ENCODE measurements around the gene NOS1. TPM values are rescaled to one million over a fixed set of nuclear protein-coding genes. Genes with fewer than 3 reads are reported as not detected.

The NOS1 gene
- total RNA-seq, 1 experiment from 2014 or later, result 25.2 TPM

DNA sequence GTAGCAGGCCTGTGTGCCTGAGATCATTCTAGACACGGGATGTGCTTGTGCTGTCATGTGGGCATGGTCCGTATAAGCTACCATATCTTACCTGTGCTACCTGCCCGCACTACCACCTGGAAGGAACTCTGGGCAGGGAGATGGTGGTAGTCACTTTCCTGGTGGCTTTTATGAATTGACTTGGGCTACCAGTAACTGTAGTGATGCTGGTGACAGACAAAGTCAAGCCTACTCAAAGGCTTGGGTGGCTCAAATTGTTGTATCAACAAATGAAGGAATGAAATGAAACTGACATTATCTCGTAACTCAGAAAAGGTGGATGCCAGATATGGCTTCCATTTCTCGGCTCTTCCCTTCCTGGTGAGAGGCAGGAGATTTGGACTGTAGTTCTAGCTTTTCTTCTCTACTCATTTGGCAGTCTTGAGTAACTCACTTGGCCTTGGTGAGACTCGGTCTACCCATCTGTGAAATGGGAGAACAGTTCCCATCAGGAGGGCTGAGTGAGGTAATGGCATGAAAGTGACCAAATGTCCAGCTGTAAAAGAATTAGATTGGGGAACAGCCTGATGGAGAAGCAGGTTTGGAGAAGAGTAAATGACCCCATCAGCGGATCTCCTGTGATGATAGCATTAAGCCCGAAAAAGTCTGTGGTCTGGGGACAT lies 81.3 kb downstream of the NOS1 start:
- Histone ChIP-seq H3K27ac (ENCODE audit: low read depth, low read length, poor library complexity, severe bottlenecking) (no peak overlapping the region), H3K4me1 (ENCODE audit: insufficient read depth, low read length, poor library complexity, severe bottlenecking) (no peaks in the 10 kb centered on the region), H3K27me3 (replicated peaks; ENCODE audit: insufficient read depth, low read depth, low read length, poor library complexity) (no peaks in the 10 kb centered on the region), H3K36me3 (ENCODE audit: insufficient read depth, low read length, poor library complexity, severe bottlenecking) (peaks cover 11% of the 10 kb centered on the region), H3K4me3 (ENCODE audit: low read depth, low read length, poor library complexity, severe bottlenecking) (no peak overlapping the region), H3K9me3 (ENCODE audit: low read depth, low read length, poor library complexity, severe bottlenecking) (no peaks in the 10 kb centered on the region)
- BruUV-seq (replicated peaks), result no TSS peak
- TF ChIP-seq, protein P1, sequence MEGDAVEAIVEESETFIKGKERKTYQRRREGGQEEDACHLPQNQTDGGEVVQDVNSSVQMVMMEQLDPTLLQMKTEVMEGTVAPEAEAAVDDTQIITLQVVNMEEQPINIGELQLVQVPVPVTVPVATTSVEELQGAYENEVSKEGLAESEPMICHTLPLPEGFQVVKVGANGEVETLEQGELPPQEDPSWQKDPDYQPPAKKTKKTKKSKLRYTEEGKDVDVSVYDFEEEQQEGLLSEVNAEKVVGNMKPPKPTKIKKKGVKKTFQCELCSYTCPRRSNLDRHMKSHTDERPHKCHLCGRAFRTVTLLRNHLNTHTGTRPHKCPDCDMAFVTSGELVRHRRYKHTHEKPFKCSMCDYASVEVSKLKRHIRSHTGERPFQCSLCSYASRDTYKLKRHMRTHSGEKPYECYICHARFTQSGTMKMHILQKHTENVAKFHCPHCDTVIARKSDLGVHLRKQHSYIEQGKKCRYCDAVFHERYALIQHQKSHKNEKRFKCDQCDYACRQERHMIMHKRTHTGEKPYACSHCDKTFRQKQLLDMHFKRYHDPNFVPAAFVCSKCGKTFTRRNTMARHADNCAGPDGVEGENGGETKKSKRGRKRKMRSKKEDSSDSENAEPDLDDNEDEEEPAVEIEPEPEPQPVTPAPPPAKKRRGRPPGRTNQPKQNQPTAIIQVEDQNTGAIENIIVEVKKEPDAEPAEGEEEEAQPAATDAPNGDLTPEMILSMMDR (conservative IDR thresholded peaks at IDR 0.05; ENCODE audit: low read depth, low read length), result no peak
- TF ChIP-seq EZH2 (IDR thresholded peaks at IDR 0.05; ENCODE audit: borderline replicate concordance, low read depth, low read length, poor library complexity, severe bottlenecking), result no peak
- ChIA-PET CTCF (no interaction called here), POLR2A (ENCODE audit: low non-redundant PET) (no interaction called here)
- intact Hi-C loops (cut with micrococcal nuclease; ENCODE audit: unreplicated experiment), result no loop called here
- DNase-seq (ENCODE audit: low spot score), result no peak

DNA sequence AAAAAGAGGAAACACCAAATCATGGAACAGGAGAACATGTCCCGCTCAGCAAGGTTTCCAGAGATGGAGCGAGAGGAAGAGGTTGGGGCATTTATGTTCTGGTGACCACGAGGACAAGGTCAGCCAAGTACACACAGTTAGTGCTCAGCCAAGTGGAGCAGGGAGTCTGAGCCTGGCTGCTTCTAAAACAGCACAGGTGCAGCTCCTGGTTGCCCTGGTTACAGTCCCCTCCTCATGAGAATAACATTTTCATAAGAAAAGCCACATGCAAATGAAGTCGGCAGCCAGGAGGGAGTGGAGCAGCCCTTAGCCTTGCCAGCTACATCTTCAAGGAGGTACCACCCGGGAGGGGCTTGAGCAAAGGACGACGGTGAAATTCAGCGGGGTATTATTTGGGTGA lies 81.8 kb downstream of the NOS1 start:
- peaks cover 12% of the 10 kb centered on the region for H3K36me3 ChIP-seq (ENCODE audit: insufficient read depth, low read length, poor library complexity, severe bottlenecking)
- CTCF ChIA-PET, result interaction anchor here (0.6 kb wide), 1 partner anchor 32 kb away, joined by 5 read pairs; no protein-coding TSS in a partner anchor
- no peak for DNase-seq (ENCODE audit: low spot score)
- no peaks in the 10 kb centered on the region for H3K4me1 ChIP-seq (ENCODE audit: insufficient read depth, low read length, poor library complexity, severe bottlenecking)
- no peak for TF ChIP-seq EZH2 (IDR thresholded peaks at IDR 0.05; ENCODE audit: borderline replicate concordance, low read depth, low read length, poor library complexity, severe bottlenecking)
- TF ChIP-seq, protein P1 (conservative IDR thresholded peaks at IDR 0.05; ENCODE audit: low read depth, low read length), result no peak
- H3K27ac ChIP-seq (ENCODE audit: low read depth, low read length, poor library complexity, severe bottlenecking), result no peak overlapping the region
- intact Hi-C loops (cut with micrococcal nuclease; ENCODE audit: unreplicated experiment), result no loop called here
- no peaks in the 10 kb centered on the region for H3K27me3 ChIP-seq (replicated peaks; ENCODE audit: insufficient read depth, low read depth, low read length, poor library complexity)
- H3K4me3 ChIP-seq (ENCODE audit: low read depth, low read length, poor library complexity, severe bottlenecking), result no peak overlapping the region
- no peaks in the 10 kb centered on the region for H3K9me3 ChIP-seq (ENCODE audit: low read depth, low read length, poor library complexity, severe bottlenecking)
- BruUV-seq (replicated peaks), result no TSS peak
- POLR2A ChIA-PET (ENCODE audit: low non-redundant PET), result no interaction called here

DNA sequence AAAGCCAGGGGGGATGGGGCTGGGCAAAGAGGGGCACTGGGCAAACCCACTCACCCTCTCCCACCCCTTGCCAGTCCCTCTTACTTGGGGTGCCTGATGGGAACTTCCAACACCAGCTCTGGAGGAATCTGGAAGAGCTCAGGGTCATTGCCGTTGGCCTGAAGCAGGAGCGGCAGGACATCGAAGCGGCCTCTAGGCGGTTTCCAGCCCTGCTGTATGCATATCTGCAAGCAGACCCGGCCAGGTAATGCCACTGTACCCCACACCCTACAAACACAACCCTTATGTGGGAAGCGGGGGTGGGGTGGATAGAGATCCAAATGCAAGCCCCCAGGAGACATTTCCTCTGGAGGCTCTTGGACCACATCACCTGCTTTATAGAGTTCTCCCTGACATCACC lies 83.6 kb downstream of the NOS1 start:
- DNase-seq (ENCODE audit: low spot score), result no peak
- TF ChIP-seq EZH2 (IDR thresholded peaks at IDR 0.05; ENCODE audit: borderline replicate concordance, low read depth, low read length, poor library complexity, severe bottlenecking), result no peak
- TF ChIP-seq, protein P1 (conservative IDR thresholded peaks at IDR 0.05; ENCODE audit: low read depth, low read length), result no peak
- Histone ChIP-seq H3K36me3 (ENCODE audit: insufficient read depth, low read length, poor library complexity, severe bottlenecking) (peaks cover 12% of the 10 kb centered on the region), H3K27ac (ENCODE audit: low read depth, low read length, poor library complexity, severe bottlenecking) (no peak overlapping the region), H3K4me1 (ENCODE audit: insufficient read depth, low read length, poor library complexity, severe bottlenecking) (no peaks in the 10 kb centered on the region), H3K4me3 (ENCODE audit: low read depth, low read length, poor library complexity, severe bottlenecking) (no peak overlapping the region), H3K9me3 (ENCODE audit: low read depth, low read length, poor library complexity, severe bottlenecking) (no peaks in the 10 kb centered on the region), H3K27me3 (replicated peaks; ENCODE audit: insufficient read depth, low read depth, low read length, poor library complexity) (no peaks in the 10 kb centered on the region)
- no TSS peak for BruUV-seq (replicated peaks)
- ChIA-PET CTCF (no interaction called here), POLR2A (ENCODE audit: low non-redundant PET) (no interaction called here)
- intact Hi-C loops (cut with micrococcal nuclease; ENCODE audit: unreplicated experiment), result no loop called here

Measured in A673 (cell line).